ELF-1 (cell line): ENCODE results near the gene KCNA10.

Source experiments
- DNase-seq: peaks from one replicate; pipeline ENCODE4 v3.0.0-alpha.2; 2016; ENCODE audit warnings: low read depth, low spot score

KCNA10 gene

DNA sequence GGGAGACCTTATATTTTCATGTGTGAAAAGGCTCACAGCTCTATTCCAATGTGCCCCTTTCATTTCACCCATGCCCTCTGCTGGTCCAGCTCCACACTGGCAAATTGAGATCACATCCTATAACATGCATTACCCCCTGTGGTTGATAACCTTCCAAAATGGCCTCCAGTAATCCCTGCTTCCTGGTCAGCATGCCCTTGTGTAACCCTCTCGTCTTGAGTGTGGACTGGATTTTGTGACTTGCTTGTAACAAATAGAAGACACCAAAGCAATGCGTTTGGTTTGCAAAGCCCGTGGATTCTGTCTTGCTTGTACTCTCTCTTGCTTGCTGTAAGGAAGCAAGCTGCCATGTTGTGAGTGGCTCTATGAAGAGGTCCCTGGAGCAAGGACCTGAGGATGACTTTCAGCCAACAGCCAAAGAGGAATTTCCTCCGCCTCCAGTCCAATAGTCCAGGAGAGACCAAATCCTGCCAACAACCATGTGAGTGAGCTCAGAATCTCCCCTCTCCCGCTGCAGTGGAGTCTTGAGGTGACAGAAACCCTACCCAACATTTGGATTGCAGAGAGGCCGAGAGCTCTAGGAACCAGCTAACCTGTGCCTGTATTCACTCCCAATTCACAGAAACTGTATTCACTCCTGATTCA is 17.4 kb downstream of the KCNA10 start:
- DNase-seq: no peak

DNA sequence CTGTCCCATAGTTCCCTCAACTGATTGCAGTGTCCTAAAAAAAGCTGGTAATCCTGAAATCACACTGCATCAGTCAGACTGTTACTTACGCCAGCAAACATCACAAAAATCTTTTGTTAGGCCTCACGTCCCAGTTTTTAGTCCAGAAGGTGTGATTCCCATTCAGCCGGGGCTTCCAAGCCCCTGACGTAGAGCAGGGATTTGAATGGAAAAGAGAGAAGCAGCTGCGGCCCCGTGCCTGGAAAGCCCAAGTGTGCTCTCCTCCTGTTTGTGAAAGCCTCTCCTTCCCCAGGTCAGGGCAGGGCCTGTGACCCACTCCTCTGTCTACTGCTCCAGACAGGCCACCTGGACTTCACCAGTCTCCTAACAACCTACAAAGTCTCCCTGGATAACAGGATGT is 20.7 kb downstream of the KCNA10 start:
- DNase-seq: no peak

DNA sequence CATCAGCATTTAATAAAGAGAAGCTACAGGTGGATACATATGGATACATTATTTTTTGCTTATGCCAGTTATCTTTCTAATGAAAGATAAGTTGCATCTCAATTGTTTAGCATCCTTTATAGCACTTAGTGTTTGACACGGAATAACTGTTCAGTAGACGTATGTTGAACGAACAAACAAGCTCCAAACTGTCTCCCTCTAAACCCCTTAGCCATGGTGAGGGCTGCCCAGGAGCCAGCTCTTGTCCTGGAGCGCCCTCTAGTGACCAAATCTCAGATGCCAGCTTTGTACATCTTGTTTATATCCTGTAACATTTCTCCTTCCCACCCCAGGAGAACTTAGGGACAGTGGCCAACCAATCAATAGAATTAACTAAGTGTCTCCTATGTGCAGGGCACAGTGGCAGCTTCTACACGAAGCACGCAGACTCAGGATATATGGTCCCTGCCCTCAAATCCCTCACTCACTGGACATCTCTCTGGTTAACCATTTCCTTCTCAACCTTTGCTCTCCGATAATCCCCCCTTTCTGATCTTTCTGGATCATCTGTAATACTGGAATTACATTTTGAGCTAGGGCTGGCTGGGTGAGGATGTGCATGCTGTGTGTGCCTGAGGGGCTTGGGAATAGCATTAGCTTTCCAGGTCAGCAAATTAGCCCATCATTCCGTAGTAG is 22.9 kb downstream of the KCNA10 start:
- DNase-seq: peak; percentile 89

- peak; percentile 87 for DNase-seq
Observed at GRCh38 chr1:110494522-110495406, 24.2 kb downstream of the KCNA10 start.

DNA sequence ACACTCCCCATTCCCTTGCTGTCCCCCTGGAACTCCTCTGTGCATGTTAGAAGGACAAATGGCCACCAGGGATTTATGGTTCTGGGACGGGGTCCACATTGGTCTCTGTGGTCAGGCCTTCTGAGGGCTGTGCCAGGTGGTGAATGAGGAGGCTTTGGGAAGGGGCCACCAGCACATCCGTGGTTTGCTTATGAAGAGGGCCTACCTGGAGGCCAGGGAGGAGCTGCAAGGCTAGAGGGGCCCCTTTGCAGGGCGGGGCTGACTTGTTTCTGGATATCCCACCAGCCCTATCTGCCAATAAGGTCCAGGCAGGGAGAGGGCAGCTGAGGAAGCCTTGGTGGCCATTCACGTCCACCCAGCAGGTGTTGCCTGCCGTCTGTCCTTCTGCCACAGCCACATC is 24.9 kb downstream of the KCNA10 start:
- no peak for DNase-seq

GRCh38 chr1:110493059-110493699 is 25.8 kb downstream of the KCNA10 start:
- no peak for DNase-seq

DNA sequence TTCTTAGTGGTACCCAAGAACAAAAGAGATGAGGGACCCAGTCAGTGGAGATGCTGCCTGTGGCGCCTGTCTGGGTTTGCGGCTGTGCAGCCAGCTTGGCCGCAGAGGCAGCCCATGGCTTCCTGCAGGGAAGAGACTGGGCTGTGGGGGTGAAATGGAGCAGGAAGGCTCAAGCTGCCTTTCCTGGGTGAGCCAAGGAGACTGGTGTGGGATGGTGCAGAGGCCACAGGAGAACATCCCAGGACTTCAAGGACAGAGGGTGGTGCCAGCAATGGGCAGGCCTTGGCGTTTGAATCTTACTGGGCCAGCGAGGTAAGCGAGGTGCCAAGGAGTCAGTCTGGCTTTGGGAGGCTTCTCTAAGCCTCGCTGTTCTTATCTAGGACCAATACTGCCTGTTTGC is 26.4 kb downstream of the KCNA10 start:
- DNase-seq: no peak

DNA sequence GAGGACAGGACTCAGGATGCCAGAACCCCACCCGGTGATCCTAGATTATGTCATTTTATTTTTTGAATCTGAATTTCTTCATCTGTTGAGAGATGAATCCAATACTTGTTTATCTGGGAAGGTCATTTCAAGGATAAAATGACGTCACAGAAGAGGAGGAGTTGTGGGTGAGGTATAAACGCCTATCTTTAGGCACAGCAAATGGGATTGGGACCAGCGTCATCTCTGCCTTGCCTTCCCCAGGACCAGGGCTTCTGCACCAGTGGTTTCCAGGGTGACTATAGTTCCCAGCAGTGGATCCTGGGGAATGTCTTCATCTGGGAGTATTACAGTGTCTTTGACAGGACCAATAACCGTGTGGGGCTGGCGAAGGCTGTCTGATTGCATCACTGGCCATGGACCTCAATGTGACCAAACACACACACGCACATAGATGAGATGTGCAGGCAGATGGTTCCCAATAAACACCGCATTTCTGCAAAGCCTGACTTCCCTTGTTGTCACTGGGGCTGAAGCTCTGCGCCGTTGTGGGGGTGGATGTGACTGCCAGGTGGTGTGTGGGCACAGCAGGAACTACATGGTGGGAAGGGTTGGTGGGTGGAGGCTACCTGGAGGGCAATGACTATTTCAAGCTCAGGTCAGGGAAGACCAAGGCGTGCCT is 28.1 kb downstream of the KCNA10 start:
- no peak for DNase-seq

DNA sequence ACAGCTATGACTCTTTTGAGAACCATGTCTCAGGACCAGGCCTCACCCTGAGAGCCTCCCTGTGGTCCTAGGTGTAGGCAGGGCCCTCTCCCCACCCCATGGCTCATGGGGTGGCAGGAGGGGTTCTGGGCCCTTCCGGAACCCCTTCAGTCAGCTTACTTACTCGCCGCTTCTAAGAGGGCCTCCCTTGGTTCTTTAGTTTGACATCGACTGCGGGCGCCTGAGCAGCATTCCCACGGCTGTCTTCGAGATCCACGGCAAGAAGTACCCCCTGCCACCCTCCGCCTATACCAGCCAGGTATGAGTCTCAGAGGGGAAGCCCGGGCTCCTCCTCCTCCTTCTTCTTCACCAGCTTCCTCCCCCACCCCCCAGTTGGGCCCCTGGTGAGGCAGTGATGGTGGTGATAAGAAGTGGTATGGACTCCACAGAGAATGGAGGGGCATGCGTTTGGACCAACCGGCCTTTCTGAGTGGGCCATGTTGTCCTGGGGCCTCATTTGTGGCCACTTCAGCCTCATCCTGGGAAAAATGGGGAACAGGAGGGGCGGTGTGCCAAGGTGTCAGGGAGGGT is 28.9 kb downstream of the KCNA10 start:
- no peak for DNase-seq

DNA sequence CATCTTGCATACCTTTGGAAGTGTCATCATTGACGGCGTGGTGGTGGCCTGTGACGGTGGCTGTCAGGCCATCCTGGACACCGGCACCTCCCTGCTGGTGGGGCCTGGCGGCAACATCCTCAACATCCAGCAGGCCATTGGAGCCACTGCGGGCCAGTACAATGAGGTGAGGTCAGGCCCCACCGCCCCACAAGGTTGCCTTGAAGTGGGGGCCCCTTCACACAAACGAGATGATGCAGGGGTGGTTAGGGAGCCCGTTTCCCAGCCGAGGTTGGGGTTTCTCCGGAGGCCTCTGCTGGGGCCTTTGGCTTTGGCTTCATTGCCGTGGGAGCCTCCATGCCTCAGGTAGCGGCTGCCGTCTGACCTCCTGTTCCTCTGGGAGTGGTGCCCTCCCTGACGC is 29.6 kb downstream of the KCNA10 start:
- DNase-seq: no peak

DNA sequence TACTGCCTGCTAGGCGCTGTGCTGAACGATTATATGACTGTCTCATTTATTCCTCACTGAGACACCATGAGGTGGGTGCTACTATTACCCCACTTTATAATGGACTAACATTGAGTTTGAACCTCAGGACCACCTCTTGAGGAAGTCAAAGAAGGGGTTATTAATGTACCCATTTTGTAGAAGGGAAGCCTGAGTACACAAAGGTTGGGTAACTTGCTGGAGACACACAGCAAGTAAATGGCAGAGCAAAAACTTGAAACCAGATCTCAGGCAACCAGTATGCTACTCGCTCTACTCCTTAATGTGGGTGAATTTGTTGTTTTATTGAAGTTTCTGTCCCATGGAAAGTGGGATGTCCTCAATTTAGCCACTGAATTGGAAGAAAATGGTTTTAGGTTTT is 30.1 kb downstream of the KCNA10 start:
- no peak for DNase-seq

GRCh38 chr1:110488161-110488560 is 30.8 kb downstream of the KCNA10 start:
- DNase-seq: no peak

GRCh38 chr1:110487726-110488125 is 31.2 kb downstream of the KCNA10 start:
- DNase-seq: no peak

DNA sequence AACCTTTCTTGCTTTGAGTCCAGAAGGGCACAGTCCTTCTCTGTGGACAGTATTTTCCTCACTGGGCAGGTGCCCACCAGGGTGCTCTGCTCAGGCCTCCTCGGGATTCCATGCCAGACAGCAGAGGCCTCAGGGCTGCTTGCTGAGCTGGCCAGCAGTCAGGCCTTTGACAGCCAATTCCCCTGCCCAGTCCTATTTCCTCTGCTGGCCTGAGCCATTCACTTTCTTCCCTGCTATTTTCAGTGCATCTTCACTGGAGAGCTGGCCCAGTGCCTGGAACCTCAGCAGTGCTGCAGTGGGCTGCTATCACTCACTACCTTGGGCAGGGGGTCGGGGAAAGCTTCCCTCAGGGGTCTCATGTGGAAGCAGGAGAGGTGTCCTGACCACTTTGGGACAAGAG is 33.2 kb downstream of the KCNA10 start:
- DNase-seq: no peak

GRCh38 chr1:110484801-110485200 is 34.2 kb downstream of the KCNA10 start:
- DNase-seq: no peak

DNA sequence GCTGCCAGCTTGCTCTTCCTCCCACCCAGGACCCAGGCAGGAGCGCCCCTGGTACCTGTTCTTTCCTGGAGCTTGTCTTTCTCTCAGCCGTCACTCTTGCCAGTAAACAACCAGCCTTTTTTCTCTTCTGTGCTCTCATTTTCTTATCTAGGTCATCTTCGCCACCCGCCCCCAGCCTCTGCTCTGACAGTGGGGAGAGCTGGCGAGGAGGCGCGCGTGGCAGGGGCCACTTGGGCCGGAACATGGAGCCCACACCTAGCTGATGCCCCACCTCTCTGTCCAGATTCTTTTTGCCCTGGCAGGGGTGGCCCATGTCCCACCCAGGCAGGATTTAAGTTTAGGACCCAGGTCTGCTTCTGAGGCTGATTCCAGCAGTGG is 35.7 kb downstream of the KCNA10 start:
- DNase-seq: no peak

DNA sequence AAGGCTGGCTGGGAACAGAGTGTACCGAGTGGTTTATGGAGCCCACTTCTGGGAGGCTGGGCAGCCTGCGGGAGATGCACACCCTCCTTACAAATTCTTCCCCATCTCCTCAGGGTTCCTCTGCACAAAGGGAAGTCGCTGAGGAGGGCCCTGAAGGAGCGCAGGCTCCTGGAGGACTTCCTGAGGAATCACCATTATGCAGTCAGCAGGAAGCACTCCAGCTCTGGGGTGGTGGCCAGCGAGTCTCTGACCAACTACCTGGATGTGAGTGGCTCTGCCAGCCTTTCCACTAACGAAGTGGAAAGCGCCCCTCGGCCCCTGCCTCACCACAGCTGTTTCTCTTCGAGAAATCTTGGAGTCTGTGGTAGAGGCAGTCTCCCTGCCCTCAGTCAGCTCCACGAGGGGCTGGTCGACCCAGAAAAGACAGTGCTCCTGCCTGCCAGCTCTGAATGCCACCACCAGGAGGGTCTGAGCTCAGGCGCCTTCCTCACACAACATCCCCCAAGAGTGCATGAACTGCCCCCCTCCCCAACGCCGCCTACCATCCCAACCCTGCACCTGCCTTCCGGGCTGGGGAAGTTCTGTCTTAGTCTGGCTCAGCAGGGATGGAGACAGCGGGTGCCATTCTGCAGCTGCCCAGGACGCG is 36.2 kb downstream of the KCNA10 start:
- DNase-seq: peak; percentile 32

GRCh38 chr1:110481968-110482623 is 36.9 kb downstream of the KCNA10 start:
- DNase-seq: no peak

GRCh38 chr1:110480356-110481096 is 38.4 kb downstream of the KCNA10 start:
- no peak for DNase-seq

DNA sequence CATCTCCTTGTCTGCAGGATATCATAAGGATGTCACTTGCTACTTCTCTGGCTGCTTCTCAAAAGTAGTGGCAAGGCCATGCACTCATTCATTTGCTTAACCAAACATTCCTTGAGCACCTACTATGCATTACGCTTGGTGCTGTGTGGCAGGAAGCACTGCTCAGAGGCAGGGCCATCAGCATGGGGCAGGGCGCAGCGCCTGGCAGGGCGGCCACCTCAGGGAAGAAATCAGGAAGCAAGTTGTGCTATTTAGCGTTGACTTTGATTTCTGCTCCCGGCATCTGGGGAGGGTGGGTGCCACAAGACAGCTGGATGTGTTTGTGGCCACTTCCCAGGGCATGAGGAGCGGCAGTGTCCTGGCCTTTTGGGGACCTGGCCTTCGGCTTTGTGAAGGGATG is 40.1 kb downstream of the KCNA10 start:
- no peak for DNase-seq
